HG02840 (cell line): ENCODE measurements around the gene OTOF.

Experiments used
- ATAC-seq: cut with Tn5 transposase; IDR thresholded peaks from one replicate; pipeline ENCODE4 v1.9.1; 2021; ENCODE audit warnings: mild to moderate bottlenecking, moderate library complexity, moderate number of reproducible peaks; ENCODE audit not compliant: unreplicated experiment, low FRiP score

The OTOF gene

DNA sequence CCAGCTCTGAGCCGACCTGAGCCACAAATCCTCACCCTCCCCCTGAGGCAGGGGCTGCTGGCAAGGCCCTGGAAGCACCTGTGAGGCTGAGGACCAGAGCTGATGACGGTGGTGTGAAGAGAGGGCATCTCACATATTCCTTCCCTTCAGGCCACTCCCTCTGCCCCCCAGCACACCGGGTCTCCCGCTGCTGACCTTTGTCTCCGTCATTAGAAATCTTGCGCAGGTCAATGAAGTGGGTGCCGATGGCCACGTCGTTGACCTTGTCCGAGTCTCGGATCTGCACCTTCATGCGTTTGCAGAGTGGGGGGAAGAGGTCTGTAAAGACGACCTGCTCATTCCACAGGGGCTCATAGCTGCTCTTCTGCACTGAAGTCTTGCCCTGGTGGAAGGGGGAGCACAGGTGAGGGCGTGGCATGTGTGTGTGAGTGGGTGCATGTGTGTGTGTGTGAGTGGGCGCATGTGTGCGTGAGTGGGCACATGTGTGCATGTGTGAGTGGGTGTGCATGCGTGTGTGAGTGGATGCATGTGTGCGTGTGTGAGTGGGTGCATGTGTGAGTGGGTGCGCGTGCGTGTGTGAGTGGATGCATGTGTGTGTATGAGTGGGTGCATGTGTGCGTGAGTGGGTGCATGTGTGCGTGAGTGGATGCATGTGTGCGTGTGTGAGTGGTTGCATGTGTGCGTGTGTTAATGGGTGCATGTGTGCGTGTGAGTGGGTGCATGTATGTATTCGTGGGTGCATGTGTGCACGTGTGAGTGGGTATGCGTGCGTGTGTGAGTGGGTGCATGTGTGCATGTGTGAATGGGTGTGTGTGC lies 4.5 kb upstream of the OTOF start:
- no peak for ATAC-seq

DNA sequence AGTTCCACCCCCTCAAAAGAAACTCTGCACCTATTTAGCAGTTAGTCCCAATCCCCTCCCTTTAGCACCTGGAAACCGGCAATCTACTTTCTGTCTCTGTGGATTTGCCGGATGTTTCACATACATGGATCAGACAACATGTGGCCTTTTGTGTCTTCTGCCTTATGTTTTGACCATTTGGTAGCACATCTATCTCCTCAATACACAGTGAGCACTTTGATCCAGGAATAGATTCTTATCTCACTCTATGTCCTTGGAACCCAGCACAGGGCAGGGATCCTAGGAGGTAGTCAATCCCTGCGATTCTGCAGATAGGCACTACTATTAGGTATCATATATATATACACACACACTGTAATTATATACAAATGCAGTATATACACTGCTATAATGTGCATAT lies 3.8 kb upstream of the OTOF start:
- no peak for ATAC-seq

DNA sequence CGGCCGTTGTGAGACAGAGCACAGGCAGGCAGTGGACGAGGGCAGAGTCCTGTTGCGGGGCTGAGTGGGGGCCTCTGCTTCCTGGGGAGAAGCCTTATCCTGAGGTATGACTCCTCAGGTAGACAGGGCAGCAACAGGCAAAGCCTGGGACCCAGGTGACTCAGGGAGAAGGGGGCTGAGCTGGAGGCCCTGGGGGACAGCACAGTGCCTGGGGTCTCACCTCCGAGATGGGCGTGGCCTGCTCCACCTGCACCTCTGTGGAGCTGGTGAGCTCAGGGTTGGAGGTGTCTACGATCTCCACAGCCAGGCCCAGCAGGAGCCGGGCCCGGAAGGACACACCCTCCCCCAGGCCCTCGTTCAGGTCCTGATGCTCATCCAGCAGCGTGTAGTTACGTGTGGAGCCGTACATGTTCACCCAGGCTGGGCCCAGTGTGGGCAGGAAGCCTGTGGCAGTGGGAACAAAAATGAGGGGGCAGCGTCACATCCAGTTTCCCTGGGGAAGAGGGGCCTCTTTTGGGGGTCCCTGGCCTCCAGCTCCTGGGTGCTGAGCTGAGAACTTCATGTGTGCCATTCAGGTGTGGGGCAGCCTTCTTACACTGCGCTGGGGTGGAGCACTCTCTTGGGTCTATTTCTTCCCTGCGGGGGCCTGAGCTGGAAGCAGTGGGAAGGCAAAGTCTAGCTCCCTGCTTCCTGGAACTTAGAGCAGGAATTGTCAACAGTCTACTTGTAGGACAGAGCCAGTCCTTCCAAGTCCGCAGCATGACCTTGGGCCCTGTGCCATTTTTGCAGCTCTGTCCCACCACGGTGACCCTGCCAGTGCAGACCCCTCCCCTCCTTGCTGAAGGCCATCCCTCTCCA lies 2.9 kb upstream of the OTOF start:
- ATAC-seq = no peak

DNA sequence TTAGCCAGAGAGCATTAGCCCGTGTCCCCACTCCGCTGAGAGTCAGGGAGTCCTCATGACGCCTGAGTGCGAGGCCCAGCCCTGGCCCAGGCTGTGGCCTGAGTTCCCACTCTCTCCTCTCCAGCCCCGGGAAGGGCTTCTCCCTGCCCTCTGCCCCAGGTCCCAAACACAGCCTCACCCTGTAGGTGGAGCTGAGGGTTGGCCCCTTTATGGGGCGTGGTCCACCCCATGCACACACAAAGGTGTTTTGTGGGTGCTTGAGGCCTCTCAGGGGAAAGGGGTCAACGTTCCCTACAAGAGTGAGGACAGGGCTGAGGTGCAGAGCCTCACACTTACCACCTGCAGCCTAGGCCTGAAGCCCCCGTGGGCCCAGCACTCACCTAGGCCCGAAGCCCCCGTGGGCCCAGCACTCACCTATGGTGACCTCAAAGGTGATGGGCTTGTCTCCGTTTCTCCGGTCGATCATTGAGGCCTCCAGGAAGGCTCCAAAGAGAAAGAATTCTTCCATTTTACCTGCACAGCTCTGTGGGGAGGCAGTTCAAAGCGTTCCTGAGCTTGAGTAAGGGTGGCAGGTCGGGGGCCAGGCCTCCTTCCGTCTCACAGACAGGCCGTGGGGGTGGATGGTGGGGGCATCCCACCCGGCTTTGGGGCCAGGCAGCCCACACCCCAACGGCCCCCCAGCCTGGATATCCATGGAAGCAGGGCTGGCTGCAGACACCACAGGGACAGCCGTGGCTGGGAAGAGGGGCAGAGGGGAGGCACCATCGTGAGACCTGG lies 2.1 kb upstream of the OTOF start:
- ATAC-seq = no peak

DNA sequence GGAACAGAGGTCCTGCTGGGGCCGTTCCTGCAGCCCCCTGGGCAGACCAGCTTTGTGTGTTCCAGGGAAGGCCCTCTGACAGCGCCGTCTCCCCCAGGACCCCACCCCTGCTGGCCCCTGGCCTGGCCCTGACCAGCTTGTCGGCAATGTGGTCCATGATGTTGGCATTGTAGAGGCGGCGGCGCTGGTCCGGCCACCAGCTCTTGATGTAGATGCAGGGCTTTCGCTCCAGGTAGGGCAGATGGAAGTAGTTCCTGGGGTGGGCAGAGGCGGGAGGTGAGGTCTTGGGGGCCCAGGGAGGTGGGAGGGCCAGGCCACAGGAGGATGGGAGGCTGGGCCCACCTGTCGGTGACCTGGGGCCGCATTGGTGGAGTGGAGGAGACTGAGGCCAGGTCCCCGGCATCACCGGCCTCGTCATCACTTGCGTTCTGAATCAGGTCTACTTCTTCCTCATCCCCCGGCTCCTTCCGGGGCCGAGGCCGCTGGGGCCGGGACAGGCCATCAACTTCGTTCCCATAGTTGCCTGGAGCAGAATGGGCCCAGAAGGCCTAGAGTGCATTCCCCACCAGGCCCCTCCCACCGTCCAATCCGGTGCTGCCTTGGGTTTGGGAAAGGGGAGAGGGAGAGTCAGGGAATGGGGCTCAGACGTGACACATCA lies 1.3 kb upstream of the OTOF start:
- no peak for ATAC-seq

DNA sequence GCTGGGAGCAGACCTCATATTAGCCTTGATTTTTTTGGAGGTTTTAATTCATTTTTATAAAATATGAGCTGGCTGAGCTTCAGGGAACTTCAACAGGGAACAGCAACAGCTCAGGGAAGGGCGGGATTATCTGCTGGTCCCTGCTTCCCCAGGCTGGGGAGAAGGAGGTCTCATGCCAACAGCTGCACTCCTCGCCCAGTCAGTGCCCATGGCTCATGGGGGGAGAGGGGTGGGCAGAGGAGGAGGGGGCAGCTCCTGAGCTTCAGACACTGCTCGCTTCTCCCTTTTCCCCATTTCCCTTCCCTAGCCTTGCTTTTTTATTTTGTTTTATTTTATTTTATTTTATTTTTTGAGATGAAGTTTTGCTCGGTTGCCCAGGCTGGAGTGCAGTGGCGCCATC lies 442 bp upstream of the OTOF start:
- ATAC-seq = no peak

DNA sequence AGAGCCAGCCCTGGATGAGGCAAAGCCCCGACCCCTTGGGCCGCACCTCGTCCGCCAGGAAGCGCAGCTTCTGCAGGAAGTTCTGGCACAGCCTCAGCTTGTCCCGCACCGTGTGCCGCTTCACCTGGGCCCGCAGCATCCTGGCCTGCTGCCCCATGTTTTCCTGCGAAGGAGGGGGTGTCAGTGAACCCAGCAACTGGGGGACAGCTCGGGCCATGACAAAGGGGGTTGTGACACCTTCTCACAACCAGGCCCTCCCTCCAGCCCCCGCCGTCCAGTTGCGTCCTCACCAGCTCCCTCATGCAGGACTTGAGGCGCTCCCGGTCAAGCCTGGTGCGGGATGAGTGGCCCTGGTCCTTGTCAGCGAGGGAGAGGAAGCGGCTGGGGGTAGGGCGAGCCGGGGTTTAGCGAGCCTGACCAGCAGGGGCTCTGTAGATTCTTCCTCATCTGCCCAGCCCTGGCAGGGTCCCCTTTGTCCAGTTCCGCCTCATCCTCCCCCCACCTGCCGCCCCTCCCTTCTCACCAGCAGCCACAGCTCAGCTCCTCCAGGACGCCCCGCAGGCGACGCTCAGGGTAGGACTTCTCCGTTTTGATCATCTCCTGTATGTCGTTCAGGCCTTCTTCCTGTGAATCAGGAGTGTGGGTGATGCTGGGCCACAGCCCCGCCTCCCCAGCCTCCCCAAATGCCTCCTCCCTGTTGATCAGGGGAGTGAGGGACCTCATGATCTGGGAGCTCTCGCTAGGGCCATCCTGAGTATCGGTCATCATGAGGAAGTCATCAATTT lies 606 bp downstream of the OTOF start:
- ATAC-seq = no peak

DNA sequence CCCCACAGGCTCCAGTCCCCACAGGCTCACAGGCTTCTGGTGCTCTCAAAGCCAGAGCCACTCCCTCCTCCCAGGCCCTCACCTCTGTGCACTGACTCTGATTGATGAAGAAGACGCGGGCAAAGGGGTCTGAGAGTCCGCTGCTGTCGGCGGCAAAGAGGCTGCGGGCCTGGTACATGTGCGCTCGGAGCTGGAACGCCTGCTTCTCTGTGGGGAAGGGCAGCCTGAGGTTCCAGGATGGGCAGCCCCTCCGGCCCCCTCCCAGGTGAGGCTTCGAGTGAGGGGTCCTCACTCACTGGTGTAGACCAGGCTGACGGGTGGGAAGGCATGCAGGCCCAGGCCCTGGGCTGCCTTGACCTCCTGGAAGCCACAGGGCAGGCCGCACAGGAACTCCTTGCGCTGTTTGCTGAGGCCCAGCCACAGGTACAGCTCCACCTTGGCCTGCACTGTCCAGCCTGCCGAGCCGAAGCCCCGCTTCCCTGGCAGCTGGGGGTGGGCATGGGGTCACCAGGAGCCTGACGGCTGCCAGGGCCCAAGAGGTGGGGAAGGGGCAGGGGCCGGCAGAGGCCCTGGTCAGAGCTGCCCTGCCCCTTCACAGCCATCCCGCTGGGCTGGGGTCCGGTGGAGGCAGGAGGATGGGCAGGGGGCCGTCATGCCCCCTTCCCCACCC lies 2.0 kb downstream of the OTOF start:
- no peak for ATAC-seq

DNA sequence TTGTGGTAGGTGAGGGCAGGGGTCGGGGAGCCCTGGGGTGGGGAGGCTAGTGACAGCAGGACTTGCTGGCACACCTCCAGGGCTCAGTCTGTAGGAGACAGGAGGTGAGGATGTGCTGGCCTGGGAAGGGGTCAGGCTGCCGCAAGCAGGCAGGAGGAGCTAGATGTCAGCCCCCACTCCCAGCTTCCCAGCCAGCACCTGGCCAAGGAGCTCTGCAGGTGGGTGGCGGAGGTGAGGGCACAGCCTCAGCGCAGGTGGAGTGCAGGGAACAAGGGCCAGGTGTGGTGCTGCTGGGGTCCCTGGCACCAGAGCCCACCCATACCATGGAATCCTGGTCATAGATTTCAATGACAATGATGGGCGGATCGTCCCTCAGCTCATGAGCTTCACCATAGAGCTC lies 2.9 kb downstream of the OTOF start:
- ATAC-seq = no peak

DNA sequence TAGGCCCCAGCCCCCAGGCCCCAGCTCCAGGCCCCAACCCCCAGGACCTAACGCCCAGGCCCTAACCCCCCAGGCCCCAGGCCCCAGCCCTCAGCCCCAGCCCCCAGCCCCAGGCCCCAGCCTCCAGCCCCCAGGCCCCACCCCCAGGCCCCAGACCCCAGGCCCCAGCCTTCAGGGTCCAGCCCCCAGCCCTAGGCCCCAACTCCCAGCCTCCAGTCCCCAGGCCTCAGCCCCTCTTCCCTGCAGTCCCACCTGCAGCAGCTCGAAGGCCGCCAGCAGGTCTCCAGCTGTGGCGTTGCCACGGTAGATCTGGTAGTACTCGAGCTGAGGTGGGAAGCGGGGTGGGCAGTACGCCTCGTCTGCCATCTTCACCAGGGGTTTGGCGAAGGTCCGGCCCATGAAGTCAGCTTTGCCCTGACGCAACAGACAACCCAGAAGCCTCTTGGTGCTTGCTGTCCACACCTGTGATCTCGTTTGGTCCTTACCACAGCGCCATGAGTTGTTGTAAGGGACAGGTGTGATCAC lies 3.6 kb downstream of the OTOF start:
- ATAC-seq = no peak

DNA sequence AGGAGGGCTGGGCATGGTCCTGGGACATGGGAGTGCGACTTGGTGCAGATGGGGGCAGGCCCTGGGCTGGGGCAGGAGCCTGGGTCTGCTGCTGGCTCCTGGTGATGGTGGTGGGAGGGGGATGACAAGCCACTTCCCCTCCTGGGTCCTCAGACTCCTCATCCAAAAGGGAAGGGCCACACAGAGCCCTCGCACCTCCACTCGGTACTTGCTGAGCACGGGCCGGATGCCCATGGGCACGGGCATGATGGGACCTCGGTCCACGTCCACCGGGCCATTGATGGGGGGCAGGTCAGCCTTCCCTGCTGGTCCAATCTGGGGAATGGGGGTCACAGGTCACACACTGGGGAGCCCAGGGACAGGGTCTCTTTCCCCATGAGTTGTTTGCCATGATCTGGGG lies 4.1 kb downstream of the OTOF start:
- ATAC-seq = no peak

DNA sequence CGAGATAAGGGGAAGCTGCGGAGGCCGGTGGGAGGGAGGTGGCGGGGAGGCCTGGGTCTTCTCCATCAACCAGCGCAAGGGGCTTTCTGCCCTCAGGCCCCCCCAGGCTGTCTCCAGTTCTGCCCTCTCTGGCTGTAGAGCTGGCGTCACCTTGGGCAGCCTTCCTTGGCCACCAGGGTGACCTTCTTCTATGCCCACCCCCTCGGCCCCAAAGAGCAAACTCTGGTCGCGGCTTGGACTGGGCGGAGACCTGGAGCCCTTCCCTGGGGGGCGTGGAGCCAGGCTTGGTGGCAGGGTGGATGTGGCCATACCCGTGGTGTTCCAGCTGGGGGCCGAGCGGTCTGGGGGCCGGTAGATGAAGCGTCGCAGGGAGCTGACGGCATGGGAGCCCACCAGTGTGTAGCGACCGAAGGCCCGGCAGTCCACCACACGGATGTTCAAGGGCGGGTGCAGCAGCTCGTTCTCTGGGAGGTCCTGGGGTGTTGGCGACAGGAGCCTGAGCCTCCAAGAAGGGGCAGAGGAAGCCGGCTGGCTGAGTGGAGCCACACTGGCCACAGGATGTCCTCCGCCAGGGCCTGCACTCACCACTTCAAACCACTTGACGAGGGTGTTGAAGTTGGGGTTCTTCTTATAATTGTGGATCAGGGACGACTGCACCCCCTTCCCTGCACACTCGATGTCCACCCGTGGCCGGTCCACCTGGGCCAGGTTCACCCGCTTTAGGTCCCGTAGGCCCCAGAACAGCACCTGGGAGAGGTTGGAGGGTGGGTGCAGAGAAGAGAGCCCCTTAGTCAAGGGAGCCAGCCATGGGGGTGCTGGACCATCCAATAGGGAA lies 4.9 kb downstream of the OTOF start:
- no peak for ATAC-seq

DNA sequence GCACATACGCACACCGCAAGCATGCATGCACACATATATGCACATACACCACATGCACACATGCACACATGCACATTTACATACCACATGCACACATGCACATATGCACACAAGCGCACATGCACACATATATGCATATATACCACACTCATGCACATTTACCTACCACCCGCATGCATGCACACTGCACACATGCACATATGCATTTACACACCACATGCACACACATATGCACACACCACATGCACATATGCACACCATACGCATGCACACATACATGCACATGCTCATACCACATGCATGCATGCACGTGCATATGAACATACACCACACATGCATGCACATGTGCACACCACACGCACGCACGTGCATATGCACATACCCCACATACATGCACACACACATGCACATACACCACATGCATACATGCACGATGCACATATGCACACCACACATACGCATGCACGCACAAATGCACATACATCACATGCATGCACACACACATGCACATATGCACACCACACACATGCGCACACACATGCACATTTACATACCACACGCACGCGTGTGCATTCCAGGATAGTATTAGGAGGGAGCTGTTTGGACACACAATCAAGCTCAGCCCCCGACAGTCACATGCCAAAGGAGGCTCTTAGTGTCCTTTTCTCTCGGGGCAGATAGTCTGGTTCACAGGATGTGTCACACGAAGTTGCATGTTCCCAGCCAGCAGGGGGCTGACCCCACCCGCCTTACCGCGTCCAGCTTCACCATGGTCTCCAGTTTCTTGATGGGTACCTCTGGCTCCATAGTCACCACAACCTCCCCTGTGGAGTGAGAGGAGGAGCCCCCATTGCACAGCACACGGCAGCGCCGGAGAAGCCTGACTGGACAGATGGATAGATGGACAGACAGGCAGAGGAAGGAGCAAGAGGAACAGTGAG lies 5.9 kb downstream of the OTOF start:
- ATAC-seq = no peak

DNA sequence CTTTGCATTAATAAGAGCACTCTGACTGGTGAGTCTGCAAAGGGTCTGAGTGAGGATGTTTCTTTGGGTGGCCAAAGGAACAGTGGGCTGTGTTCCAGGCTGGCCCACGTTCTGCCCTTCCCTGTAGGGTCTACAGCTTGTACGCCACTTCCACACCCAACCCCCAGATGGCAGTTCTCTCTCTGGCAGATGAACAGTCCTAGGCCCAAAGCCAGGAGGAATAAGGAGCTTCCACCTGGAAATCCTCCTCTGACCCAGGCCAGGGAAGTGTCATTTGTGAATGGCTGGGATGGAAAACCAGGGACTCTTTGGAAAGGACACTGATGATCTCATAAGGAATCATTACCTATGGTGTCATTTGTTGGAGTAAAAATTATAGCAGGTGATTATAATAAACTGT lies 6.6 kb downstream of the OTOF start:
- no peak for ATAC-seq

DNA sequence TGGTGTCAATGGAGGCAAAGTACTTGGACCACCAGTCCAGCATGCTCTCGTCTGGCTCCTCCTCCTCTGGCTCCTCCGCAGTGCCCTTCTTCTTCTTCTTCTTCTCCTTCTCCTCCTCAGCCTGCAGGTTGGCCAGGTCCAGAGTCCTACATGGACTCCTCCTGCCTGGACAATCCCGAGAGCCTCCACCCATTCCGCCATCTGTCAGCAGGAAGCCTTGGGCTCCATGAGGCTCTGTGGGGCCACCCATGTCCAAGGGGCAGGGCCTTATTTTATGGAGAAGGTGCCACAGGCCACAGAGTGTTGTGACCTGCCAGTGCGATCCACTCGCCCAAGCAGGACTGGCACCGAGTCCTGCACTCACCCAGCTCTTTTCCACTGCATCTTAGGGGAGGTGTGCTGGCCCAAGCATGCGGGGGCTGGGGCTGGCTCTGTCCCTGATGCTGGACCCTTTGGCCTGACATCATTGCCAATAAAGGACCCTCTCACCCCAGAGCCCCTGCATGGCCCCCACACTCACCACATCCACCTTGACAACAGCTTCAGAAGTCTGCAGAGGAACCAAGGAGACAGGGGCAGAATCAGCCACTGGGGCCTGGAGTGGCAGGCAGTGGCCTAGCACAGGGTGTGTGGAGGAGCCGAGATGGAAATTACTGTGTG lies 7.2 kb downstream of the OTOF start:
- ATAC-seq = no peak

DNA sequence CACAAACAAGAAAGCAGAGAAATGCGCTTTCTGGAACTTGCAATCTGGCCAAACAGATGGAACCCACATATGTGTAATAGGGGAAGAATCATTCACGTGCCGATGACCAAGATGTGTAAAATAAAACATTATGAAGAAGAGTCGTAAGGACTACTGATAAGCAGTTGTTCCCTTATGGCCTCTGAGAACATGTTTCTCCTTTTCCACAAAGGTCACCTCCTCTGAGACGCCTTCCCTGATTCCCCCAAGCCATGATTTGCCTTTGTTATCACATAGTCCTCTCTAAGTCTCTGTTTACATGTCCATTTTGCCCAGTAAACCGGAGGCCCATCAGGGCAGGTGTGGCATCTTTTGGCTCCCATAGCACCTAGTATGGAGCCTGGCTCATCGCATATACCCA lies 8.0 kb downstream of the OTOF start:
- no peak for ATAC-seq
